ENCODE measurements around the gene PKNOX2.

- no peak for TF ChIP-seq CTCF (IDR thresholded peaks at IDR 0.05 in 2 of 3, conservative IDR thresholded peaks at IDR 0.05 in 1 of 3; ENCODE audit: insufficient read depth in 2 of 3, low read depth in 1 of 3, low read length in 3 of 3)
- no peak for TF ChIP-seq EGR1 (conservative IDR thresholded peaks at IDR 0.05)
- no peak for TF ChIP-seq NFIC (IDR thresholded peaks at IDR 0.05)
- no peak for TF ChIP-seq POLR2A (conservative IDR thresholded peaks at IDR 0.05)
- TF ChIP-seq ZNF407 (IDR thresholded peaks at IDR 0.05; ENCODE audit: low read depth), result no peak
- TF ChIP-seq AFF4 (CRISPR knock-in tag; IDR thresholded peaks at IDR 0.05), result no peak
These were observed 205.3 kb downstream of the PKNOX2 start for GRCh38 chr11:125369808-125370207.
